HG02884 (cell line): Measurements from ENCODE around the gene RELA.
A peak's percentile ranks its signal among the peaks of the same experiment; 100 is the strongest.
"Not testable (repeated sequence)": the region's sequence is repeated elsewhere in the genome, so short reads cannot be mapped to it uniquely, and the experiment has no call there.

ENCODE experiments used
- ATAC-seq: cut with Tn5 transposase; IDR thresholded peaks from one replicate; pipeline ENCODE4 v1.9.1; 2021; ENCODE audit warnings: mild to moderate bottlenecking, moderate library complexity; ENCODE audit not compliant: unreplicated experiment

The RELA gene

GRCh38 chr11:65672180-65672860 lies 9.6 kb upstream of the RELA start:
- no peak for ATAC-seq

DNA sequence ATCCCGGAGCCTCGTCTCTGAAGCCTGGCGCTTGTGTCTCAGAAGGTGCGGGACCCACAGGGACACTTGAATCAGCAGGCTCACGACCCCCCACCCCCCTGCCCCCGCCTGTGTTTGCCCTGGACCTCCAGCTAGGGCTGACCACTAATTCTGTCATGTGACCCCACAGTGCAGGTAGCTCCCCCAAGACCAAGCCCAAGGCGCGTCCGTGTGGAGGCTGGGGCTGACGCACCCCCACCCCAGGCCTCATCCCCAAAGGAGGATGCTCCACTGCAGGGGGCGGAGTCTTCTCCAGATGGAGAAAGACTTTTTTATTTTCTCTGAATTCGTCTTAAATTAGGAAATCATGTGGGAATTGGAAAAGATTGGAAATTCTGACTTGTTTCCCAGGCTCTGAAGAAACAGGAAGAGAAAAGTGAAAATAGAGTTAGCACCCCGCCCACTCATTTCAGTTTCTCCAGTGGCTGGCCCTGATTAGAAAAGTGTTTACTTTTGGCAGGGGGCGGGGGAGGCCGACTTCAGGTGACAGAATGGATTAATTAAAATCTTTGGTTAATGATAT lies 1.0 kb upstream of the RELA start:
- no peak for ATAC-seq

GRCh38 chr11:65662247-65662798 lies 393 bp downstream of the RELA start:
- ATAC-seq, result peak; percentile 10

DNA sequence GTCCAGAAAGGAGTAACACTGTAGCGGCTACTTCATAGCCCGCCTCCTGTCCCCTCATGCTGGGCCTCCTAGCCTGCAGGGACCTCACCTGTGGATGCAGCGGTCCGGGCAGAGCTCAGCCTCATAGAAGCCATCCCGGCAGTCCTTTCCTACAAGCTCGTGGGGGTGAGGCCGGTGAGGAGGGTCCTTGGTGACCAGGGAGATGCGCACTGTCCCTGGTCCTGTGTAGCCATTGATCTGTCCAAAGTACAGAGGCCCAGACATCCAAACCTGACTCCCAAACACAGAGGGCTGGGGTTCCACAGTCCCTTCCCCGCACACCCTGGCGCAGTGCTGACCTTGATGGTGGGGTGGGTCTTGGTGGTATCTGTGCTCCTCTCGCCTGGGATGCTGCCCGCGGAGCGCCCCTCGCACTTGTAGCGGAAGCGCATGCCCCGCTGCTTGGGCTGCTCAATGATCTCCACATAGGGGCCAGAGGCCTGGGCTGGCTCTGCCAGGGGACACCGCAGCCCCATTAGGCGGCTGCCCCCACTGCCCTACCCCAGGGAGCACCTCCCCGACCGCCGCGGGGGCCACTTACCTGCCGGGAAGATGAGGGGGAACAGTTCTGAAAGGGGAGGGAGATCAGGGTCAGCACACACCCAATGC lies 993 bp downstream of the RELA start:
- ATAC-seq, result no peak

DNA sequence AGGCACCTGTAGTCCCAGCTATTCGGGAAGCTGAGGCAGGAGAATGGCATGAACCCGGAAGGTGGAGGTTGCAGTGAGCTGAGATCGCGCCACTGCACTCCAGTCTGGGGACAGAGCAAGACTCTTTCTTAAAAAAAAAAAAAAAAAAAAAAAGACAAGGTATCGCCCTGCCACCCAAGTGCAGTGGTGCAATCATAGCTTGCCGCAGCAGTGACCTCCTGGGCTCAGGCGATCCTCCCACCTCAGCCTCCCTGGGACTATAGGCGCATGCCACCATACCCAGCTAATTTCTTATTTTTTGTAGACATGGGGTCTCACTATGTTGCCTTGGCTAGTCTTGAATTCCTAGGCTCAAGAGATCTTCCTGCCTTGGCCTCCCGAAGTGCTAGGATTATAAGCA lies 1.8 kb downstream of the RELA start:
- ATAC-seq, result not testable (repeated sequence)

- no peak for ATAC-seq
Measured at GRCh38 chr11:65660038-65660437, 2.7 kb downstream of the RELA start.

DNA sequence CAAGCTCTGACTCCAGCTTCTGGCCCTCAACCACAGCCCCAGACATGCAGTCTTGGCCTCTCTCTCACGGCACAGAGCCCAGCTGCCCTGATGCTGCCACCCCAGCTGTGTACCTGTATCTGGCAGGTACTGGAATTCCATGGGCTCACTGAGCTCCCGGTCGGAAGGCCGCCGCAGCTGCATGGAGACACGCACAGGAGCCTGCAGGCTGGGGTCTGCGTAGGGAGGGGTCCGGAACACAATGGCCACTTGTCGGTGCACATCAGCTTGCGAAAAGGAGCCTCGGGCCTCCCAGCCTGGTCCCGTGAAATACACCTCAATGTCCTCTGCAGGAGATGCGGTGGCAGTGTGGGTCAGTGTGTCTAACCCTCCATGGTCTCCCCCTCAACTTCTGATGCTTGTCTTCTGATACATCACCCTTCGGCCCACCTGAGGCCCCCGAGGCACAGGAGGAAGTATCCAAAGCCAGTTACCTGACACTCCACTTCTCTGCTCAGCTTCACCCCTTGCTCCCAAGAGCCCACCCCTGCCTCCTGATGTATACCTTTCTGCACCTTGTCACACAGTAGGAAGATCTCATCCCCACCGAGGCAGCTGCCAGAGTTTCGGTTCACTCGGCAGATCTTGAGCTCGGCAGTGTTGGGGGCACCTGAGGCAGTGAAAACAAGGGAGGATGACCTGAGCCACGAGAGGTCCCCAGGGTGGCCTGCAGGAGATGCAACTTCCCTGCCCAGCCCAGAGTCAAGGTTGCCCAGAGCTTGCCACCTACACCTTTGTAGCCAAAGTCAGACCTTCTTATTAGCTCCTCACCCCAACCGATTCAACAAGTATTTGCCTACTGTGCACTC lies 4.3 kb downstream of the RELA start:
- ATAC-seq, result no peak

- ATAC-seq, result no peak
Measured at GRCh38 chr11:65657426-65657825, 5.3 kb downstream of the RELA start.

DNA sequence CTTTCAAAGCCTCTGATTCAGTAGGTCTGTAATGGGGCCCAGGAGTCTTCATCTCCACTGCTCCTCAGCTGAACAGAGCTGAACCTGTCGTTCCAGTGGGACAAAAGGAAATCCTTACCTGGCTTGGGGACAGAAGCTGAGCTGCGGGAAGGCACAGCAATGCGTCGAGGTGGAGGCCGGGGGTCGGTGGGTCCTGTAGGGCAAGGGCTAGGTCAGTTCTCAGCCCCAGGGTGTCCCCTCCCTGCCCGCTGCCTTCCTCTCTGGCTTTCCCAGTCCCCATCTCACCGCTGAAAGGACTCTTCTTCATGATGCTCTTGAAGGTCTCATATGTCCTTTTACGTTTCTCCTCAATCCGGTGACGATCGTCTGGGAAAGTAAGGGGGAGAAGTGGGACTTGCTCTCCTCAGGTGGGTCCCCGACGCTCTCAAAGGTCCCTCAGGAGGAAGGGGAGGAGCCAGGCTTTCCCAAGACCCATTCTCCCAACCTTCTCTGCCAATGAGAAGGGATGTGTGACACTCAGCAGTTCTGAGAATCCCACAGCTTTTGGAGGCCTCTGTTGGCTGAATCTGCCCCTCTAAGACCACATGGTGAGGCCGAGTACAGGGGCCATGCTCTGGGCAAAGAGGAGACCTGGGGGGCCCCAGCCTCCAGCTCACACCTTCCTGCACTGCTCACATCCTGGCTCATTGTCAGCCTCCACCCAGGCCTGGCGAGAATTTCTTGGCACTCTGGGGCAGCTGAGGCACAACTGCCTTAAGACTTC lies 7.0 kb downstream of the RELA start:
- no peak for ATAC-seq

- ATAC-seq, result no peak
Measured at GRCh38 chr11:65654375-65655349, 8.1 kb downstream of the RELA start.

- no peak for ATAC-seq
Measured at GRCh38 chr11:65653229-65654225, 9.2 kb downstream of the RELA start.

DNA sequence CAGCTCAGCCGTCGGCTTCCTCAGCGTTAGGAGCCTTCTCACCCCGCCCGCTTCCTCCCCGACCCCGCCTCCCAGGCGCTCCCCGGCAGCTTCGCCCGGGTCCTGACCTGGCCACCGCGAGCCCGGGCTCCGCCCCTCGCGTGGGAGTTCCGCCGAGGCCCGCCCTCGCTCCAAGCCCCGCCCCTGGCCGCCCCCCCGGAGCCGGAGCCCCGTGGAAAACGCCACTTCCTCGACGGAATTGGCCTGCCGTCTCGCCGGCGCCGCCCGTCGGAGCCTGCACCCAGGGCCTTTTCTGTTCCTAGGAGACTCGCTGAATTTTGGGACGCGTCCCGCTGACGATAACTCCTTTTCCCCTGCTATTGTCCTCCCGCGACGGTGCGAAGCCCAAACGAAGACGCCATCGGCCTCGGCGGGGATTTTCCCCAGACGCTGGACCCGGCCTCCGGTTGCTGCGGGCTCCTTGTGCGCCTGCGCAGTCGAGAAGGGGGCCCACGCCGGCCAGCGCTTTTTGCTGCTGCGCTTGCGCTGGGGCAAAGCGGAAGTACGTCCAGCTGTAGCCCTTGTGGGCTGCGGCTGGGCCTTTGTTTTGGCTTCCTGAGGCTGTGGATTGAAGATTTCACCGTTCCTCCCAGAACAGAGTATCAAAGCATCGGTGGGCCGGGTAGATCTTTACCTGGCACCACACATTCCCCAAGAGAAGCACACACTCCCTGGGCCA lies 10.0 kb downstream of the RELA start:
- peak; percentile 69 for ATAC-seq

- ATAC-seq, result no peak
Measured at GRCh38 chr11:65651589-65652510, 10.9 kb downstream of the RELA start.

- ATAC-seq, result no peak
Measured at GRCh38 chr11:65651339-65651588, 11.5 kb downstream of the RELA start.

DNA sequence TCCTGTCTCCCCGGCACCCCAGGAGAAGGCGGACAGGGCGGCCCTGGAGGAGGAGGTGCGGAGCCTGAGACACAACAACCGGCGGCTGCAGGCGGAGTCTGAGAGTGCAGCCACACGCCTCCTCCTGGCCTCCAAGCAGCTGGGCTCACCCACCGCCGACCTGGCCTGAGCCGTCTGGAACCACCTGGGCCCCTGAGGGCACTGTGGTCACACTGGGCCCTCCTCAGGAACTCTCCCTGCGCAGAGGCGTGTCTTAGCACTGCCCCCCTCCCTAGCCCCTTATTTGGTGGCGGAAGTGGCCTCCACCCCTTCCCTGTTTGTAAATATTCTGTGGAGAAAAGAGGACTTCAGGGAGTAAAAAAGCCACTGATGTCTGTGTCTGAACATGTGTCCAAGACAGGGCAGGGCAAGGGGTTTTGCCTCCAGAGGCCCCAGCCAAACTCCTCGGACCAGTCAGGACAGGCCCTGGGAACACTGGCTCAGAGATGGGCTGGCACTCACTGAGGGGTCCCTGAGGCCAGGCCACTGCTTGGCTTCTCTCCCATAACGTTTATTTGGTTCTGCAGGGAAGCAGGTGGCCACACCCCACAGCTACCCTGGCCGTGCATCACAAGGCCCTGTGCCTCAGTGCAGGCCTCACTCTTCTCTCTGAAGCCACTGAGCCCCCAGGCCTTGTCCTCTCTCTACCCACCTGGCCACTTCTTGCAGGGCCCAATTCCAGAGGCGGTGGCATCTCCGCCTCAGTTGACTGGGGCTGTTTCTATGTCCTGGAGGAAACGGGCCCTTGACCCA lies 12.0 kb downstream of the RELA start:
- ATAC-seq, result no peak
